Left lung (tissue), 10 donors: ENCODE data around the gene SHANK2. TPM values are rescaled to one million over a fixed set of nuclear protein-coding genes. Genes with fewer than 3 reads are reported as not detected.

Experiments used
- ATAC-seq: fragments of 200-7000 bp; cut with Tn5 transposase; one replicate; pipeline ENCODE4 v1.9.1; 2020; ENCODE audit warnings: moderate library complexity
- DNase-seq, 4 donors: peaks; one replicate each; pipeline ENCODE4 v3.0.0-alpha.2; 2013 to 2020
- H3K27ac ChIP-seq, 2 donors: fragments of 200-600 bp; sonication (generic) in 1 of 2; one replicate each; pipeline versions ENCODE4 v1.5.0 to v1.8.0; 2020 to 2021
- H3K27me3 ChIP-seq, 2 donors: fragments of 200-600 bp; sonication (generic) in 1 of 2; one replicate each; pipeline versions ENCODE4 v1.5.0 to v1.8.0; 2020 to 2021
- H3K36me3 ChIP-seq, 2 donors: fragments of 200-600 bp; sonication (generic) in 1 of 2; one replicate each; pipeline versions ENCODE4 v1.5.0 to v1.8.0; 2020 to 2021
- H3K4me1 ChIP-seq, 2 donors: fragments of 200-600 bp; one replicate each; pipeline ENCODE4 v1.8.0; 2021
- H3K4me3 ChIP-seq, 2 donors: fragments of 200-600 bp; sonication (generic) in 1 of 2; one replicate each; pipeline versions ENCODE4 v1.5.0 to v1.8.0; 2020 to 2021; ENCODE audit warnings: mild to moderate bottlenecking in 1 of 2
- H3K9me3 ChIP-seq, 2 donors: fragments of 200-600 bp; sonication (generic) in 1 of 2; one replicate each; pipeline versions ENCODE4 v1.5.0 to v1.8.0; 2020 to 2021
- intact Hi-C, 2 donors: fragments of 100-400 bp; cut with DNase I; formaldehyde crosslinking; loops; one replicate each; pipeline versions ENCODE4 v1.11.2 to v1.14.2; 2022
- polyA plus RNA-seq, 6 donors: library from polyadenylated mRNA; unstranded; fragments of 120-200 nt; gene quantifications; one replicate each; pipeline ENCODE4 v1.2.1, GENCODE V29; 2013; ENCODE audit not compliant: insufficient read length in 6 of 6
- total RNA-seq, 2 donors: library from RNA; stranded (reverse); fragmentation: NEBNext Ultra II Directional; extraction: Animal tissue kit (Norgen Biotek cat#: 25700); gene quantifications; one replicate each; pipeline ENCODE4 v1.2.1, GENCODE V29; 2021
- TF ChIP-seq, protein P1 (sequence below), 2 donors: fragments of 200-600 bp; sonication (generic) in 1 of 2; IDR thresholded peaks; one replicate each; pipeline versions ENCODE4 v1.5.0 to v1.8.0; 2021; ENCODE audit warnings: antibody characterized with exemption in 2 of 2
- donor health status: DM: no; HTN: yes; CAD: no.
- donor health status: DM: no; HTN: no; CAD: no.

SHANK2 gene
- total and polyA plus RNA-seq, 8 donors, result 22.0 to 44.0 (median 26.5) TPM

DNA sequence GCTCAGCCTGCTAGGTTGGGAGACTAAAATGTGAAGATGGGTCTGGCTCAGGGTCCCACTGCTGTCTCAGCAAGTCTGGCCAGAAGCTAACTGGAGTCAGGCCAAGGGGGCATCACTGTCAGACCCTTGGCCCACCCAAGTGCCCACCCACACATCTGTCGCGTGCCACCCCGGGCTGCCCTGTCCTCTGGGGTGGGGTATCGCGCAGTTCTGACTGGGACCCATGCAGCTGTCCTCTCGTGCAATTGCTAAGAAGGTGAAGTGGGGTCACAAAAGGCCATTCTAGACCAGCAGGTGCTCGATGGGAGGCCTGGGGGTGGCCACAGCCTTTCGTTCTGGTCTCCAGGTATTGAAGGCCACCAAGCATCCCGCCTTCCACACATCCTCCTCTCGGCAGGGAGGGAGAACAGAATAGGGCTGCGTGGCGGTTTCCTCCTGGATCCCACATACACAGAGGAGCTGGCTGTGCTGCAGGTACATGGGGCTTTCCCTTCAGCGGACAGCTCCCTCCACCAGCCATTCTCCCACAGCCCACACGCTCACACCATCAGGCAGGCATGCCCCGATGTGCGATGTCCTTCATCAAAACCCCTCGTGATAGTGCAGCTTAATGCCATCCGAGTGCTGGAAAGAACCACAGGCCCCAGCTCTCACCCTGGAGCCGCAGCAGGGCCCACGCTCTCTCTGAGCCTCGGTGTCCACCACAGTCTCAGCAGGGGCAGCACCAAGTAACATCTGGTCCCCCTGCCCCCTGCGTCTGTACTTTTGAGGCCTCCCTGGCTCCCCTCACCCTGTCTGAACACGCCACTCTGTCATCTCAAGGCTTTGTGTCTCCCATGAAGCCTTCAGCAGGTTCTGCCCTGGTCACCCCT is 37.6 kb downstream of the SHANK2 start:
- H3K27me3 ChIP-seq, result peaks cover 0 to 4% of the 10 kb centered on the region in 2 donors
- no peaks in the 10 kb centered on the region for H3K36me3 ChIP-seq
- intact Hi-C loops, result no loop called here
- H3K4me3 ChIP-seq, result no peak overlapping the region
- ATAC-seq, result no peak
- no peak overlapping the region for H3K27ac ChIP-seq
- H3K4me1 ChIP-seq, result no peaks in the 10 kb centered on the region
- DNase-seq, result peak in 1 of 4 donors; percentile 11
- H3K9me3 ChIP-seq, result no peaks in the 10 kb centered on the region
- TF ChIP-seq, protein P1, sequence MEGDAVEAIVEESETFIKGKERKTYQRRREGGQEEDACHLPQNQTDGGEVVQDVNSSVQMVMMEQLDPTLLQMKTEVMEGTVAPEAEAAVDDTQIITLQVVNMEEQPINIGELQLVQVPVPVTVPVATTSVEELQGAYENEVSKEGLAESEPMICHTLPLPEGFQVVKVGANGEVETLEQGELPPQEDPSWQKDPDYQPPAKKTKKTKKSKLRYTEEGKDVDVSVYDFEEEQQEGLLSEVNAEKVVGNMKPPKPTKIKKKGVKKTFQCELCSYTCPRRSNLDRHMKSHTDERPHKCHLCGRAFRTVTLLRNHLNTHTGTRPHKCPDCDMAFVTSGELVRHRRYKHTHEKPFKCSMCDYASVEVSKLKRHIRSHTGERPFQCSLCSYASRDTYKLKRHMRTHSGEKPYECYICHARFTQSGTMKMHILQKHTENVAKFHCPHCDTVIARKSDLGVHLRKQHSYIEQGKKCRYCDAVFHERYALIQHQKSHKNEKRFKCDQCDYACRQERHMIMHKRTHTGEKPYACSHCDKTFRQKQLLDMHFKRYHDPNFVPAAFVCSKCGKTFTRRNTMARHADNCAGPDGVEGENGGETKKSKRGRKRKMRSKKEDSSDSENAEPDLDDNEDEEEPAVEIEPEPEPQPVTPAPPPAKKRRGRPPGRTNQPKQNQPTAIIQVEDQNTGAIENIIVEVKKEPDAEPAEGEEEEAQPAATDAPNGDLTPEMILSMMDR (IDR thresholded peaks at IDR 0.05), result no peak

DNA sequence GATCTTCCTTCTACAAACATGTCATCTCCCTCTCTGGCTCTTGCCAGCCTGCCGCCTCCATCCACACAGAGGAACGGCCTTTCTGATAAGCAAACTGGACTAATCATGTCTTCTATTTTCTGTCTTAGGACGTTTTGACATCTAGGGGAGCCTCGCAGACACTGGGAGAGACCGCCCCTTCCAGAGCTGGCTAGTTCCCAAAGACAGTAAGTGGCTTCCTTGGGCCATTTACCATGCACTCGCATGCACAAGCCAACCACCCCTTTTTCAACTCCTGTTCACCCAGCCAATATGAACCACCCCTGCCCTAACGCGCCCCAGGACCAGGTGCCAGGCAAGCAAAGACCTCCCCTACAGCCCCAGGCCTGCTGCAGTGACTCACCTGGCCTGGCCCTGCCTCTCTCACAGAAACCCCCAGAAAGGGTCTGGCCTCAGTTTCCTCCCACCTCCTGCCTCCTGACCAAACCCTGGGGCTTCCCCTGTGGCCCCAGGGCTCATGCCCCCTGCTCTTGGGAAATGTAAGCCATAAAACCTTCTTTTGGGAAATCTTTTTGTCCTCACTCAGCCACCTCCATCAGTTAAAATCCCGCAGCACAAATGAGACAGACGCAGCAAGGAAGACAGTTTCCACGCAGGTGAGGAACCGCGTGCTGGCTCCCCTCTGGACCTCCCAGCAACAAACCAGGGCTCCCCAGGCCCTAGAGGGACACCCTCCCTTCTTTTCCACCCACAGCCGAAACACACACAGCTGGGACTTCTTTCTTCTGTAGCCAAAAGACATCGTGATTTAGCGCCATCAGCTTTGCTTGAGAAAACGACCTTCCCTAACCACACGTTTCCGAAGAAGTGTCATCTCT is 38.5 kb downstream of the SHANK2 start:
- intact Hi-C loops, result no loop called here
- TF ChIP-seq, protein P1 (IDR thresholded peaks at IDR 0.05), result no peak
- no peak for ATAC-seq
- Histone ChIP-seq H3K4me3 (no peak overlapping the region), H3K27ac (no peak overlapping the region), H3K36me3 (no peaks in the 10 kb centered on the region), H3K4me1 (no peaks in the 10 kb centered on the region), H3K9me3 (no peaks in the 10 kb centered on the region), H3K27me3 (peaks cover 0 to 4% of the 10 kb centered on the region in 2 donors)
- peak in 1 of 4 donors; percentile 15 for DNase-seq

DNA sequence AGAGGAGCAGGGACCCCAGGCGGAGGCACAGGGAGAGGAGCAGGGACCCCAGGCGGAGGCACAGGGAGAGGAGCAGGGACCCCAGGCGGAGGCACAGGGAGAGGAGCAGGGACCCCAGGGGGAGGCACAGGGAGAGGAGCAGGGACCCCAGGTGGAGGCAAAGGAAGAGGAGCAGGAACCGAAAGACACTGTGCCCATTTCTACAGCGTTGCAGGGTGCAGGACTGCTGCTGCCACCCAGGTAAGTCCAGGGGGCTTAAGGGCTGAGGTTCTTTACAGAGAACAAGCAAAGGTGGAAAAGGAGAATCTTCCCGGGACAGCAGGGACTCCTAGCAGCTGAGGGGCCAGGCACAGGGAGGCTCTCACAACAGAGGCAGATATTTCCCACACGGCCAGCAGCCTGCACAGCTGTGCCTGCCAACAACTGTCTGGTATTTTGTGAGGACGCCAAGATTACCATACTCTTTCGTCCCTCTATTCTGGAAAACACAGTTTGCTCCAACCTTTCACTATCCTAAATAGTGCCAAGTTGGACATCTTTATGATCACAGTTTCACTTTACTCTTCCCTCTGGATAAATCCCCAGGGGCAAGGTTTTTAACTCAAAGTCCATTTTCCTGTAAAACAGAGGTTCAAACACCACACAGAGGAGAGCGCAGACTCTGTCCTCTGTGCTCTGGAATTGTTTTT is 39.4 kb downstream of the SHANK2 start:
- no peaks in the 10 kb centered on the region for H3K4me1 ChIP-seq
- DNase-seq, result peak in 3 of 4 donors; percentile 9 to 63 (median 17)
- H3K36me3 ChIP-seq, result no peaks in the 10 kb centered on the region
- no peak overlapping the region for H3K4me3 ChIP-seq
- intact Hi-C loops, result no loop called here
- H3K27me3 ChIP-seq, result peaks cover 0 to 4% of the 10 kb centered on the region in 2 donors
- H3K9me3 ChIP-seq, result no peaks in the 10 kb centered on the region
- no peak overlapping the region for H3K27ac ChIP-seq
- TF ChIP-seq, protein P1 (IDR thresholded peaks at IDR 0.05), result no peak
- no peak for ATAC-seq

DNA sequence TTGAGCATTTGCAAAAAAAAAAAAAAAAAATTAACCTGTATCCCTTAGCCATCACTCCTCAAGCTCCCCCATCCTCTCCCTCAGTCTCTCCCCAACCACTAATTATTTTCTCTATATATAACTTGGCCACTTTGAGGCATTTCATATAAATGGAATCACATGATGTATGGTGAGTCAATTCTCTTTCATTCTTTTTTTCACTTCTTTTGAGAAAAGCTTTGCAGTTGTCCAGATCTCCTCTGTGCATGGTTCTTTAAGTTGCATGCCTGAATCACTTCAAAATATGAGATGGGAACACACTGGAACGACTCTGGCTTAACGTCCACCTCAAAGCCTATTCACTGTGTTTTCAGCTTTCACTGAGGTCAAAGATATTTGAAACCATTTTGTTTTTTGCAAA is 40.7 kb downstream of the SHANK2 start:
- no peak overlapping the region for H3K27ac ChIP-seq
- no peaks in the 10 kb centered on the region for H3K36me3 ChIP-seq
- intact Hi-C loops, result no loop called here
- no peaks in the 10 kb centered on the region for H3K4me1 ChIP-seq
- DNase-seq (no peak), ATAC-seq (no peak)
- H3K27me3 ChIP-seq, result no peaks in the 10 kb centered on the region
- TF ChIP-seq, protein P1 (IDR thresholded peaks at IDR 0.05), result no peak
- no peaks in the 10 kb centered on the region for H3K9me3 ChIP-seq
- no peak overlapping the region for H3K4me3 ChIP-seq
